Body of pancreas (tissue), 4 donors: ENCODE results near the gene BOLA2.
"Not testable (repeated sequence)": the region's sequence is repeated elsewhere in the genome, so short reads cannot be mapped to it uniquely, and the experiment has no call there.

Experiments used
- CTCF ChIP-seq, 7 experiments: fragments of 450-650 bp in 4 of 7; fragments of 200-600 bp in 3 of 7; sonication (generic) in 3 of 7; IDR thresholded peaks; one replicate each; pipeline ENCODE4 v1.5.1; 2016 to 2019; ENCODE audit warnings: antibody characterized with exemption in 7 of 7
- POLR2A ChIP-seq, 3 donors: fragments of 450-650 bp; IDR thresholded peaks; one replicate each; pipeline ENCODE4 v1.6.1; 2016; ENCODE audit warnings: antibody characterized with exemption in 3 of 3, mild to moderate bottlenecking in 2 of 3

GRCh38 chr16:29423587-29423986 lies 30.6 kb downstream of the BOLA2 start:
- not testable (repeated sequence) for TF ChIP-seq CTCF, POLR2A (IDR thresholded peaks at IDR 0.05)
